ENCODE data around the gene RET.

RET gene

DNA sequence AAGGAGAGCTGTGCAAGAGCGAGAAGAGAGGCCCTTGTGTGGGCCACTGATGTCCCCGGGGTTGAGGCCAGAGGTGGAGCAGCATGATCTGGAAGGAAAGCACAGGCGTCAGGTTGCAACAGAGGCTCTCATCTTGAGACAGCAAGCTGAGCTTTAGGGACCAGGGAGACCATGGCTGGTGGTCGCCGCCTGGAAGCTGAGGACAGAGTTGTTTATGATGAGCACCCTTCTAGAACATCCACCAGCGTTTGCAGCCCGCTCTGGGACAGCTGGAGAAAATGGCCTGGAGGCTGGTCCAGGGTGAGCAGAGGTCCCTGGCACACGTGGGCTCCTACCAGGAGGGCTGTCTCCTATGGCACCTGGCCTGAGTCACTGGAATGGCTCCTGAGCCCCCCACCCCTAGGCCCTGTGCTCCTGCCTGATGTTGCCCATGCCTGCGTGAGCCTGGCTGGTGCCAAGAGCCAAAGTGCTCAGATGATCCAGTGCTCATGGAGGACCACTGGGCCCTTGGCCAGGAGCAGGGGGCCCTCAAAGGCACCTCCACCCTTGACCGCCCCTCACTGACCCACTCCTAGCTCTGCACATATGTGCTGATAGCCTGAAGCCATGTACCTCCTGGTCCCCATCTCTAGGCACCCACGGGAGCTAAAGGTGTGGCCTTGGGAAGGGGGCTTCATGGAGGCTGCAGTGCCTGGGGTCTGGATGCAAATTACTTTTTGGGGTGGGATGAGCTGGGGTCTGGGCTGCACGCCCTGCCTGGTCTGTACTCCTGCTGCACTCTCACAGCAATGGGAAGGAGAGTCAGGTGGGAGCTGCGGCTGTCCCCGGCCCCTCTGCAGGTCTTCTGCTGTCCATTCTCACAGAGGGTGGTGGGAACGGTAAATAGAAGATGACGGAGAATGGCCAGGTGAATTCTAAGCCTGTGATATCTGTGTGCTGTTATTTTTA lies 40.1 kb upstream of the RET start:
- H3K27ac ChIP-seq (ENCODE audit: low read depth, low read length), result no peak overlapping the region

DNA sequence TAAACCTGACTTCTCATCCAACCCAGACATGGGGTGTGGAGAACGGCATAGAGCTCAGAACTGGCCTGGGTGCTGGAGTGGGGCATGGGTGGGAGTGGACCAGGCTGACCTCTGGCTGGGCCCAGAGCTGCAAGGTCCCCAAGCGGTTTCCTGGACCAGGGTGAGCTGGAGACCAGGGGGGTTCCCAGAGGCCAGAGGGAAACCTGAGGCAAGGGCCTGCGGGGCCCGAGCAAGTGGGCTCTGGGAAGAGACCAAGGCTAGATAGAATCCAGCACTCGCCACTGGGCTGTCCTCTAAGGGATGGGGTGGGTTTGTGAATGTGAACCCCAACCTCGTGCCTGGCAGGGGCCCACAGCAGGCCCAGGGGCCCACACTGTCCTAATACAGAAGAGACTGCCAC lies 39.4 kb upstream of the RET start:
- TF ChIP-seq, protein P1, sequence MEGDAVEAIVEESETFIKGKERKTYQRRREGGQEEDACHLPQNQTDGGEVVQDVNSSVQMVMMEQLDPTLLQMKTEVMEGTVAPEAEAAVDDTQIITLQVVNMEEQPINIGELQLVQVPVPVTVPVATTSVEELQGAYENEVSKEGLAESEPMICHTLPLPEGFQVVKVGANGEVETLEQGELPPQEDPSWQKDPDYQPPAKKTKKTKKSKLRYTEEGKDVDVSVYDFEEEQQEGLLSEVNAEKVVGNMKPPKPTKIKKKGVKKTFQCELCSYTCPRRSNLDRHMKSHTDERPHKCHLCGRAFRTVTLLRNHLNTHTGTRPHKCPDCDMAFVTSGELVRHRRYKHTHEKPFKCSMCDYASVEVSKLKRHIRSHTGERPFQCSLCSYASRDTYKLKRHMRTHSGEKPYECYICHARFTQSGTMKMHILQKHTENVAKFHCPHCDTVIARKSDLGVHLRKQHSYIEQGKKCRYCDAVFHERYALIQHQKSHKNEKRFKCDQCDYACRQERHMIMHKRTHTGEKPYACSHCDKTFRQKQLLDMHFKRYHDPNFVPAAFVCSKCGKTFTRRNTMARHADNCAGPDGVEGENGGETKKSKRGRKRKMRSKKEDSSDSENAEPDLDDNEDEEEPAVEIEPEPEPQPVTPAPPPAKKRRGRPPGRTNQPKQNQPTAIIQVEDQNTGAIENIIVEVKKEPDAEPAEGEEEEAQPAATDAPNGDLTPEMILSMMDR (IDR thresholded peaks at IDR 0.05; ENCODE audit: insufficient read depth, low read length, poor library complexity, severe bottlenecking), result no peak
- TF ChIP-seq EZH2phosphoT487 (conservative IDR thresholded peaks at IDR 0.05; ENCODE audit: low read length), result no peak
- Histone ChIP-seq H3K9ac (ENCODE audit: low read length) (no peak overlapping the region), H3K27ac (ENCODE audit: low read depth, low read length) (no peak overlapping the region), H3K27me3 (ENCODE audit: low read length) (no peaks in the 10 kb centered on the region), H3K9me2 (replicated peaks; ENCODE audit: insufficient read depth, low read length) (no peaks in the 10 kb centered on the region), H3K4me2 (ENCODE audit: low read depth, low read length, poor library complexity, severe bottlenecking) (no peak overlapping the region), H3K79me2 (ENCODE audit: insufficient read depth, low read length) (no peaks in the 10 kb centered on the region), H2AFZ (ENCODE audit: low read depth, low read length, severe bottlenecking) (no peak overlapping the region), H3F3A (ENCODE audit: insufficient read depth) (no peaks in the 10 kb centered on the region), H3K36me3 (ENCODE audit: low read length) (peaks cover 3% of the 10 kb centered on the region; the same call in 1 of the 2 replicates), H3K4me3 (ENCODE audit: insufficient read depth, low read length, poor library complexity, severe bottlenecking) (no peak overlapping the region), H4K20me1 (ENCODE audit: low read depth, low read length) (no peaks in the 10 kb centered on the region), H3K9me3 (ENCODE audit: insufficient read depth, low read length) (peaks cover 7% of the 10 kb centered on the region; the same call in 1 of the 2 replicates)

More for the DNA sequence above, 40.1 kb upstream of the RET start:
- Histone ChIP-seq H3F3A (ENCODE audit: insufficient read depth) (no peaks in the 10 kb centered on the region), H3K36me3 (ENCODE audit: low read length) (peaks cover 3% of the 10 kb centered on the region; the same call in 1 of the 2 replicates), H3K9me3 (ENCODE audit: insufficient read depth, low read length) (peaks cover 12% of the 10 kb centered on the region; the same call in 1 of the 2 replicates), H3K27me3 (ENCODE audit: low read length) (no peaks in the 10 kb centered on the region), H3K9ac (ENCODE audit: low read length) (no peak overlapping the region), H2AFZ (ENCODE audit: low read depth, low read length, severe bottlenecking) (no peak overlapping the region), H3K4me2 (ENCODE audit: low read depth, low read length, poor library complexity, severe bottlenecking) (no peak overlapping the region), H3K4me3 (ENCODE audit: insufficient read depth, low read length, poor library complexity, severe bottlenecking) (no peak overlapping the region), H4K20me1 (ENCODE audit: low read depth, low read length) (no peaks in the 10 kb centered on the region), H3K9me2 (replicated peaks; ENCODE audit: insufficient read depth, low read length) (no peaks in the 10 kb centered on the region), H3K79me2 (ENCODE audit: insufficient read depth, low read length) (no peaks in the 10 kb centered on the region)
- no peak for TF ChIP-seq EZH2phosphoT487 (conservative IDR thresholded peaks at IDR 0.05; ENCODE audit: low read length)
- TF ChIP-seq, protein P1 (IDR thresholded peaks at IDR 0.05; ENCODE audit: insufficient read depth, low read length, poor library complexity, severe bottlenecking), result no peak

GRCh38 chr10:43037942-43038782 lies 38.7 kb upstream of the RET start:
- Histone ChIP-seq H3K79me2 (ENCODE audit: insufficient read depth, low read length) (no peaks in the 10 kb centered on the region), H3K9ac (ENCODE audit: low read length) (no peak overlapping the region), H3K27me3 (ENCODE audit: low read length) (no peaks in the 10 kb centered on the region), H3K27ac (ENCODE audit: low read depth, low read length) (no peak overlapping the region), H3K4me2 (ENCODE audit: low read depth, low read length, poor library complexity, severe bottlenecking) (no peak overlapping the region), H2AFZ (ENCODE audit: low read depth, low read length, severe bottlenecking) (no peak overlapping the region), H3K4me3 (ENCODE audit: insufficient read depth, low read length, poor library complexity, severe bottlenecking) (no peak overlapping the region), H3K9me2 (replicated peaks; ENCODE audit: insufficient read depth, low read length) (no peaks in the 10 kb centered on the region), H3F3A (ENCODE audit: insufficient read depth) (no peaks in the 10 kb centered on the region), H3K9me3 (ENCODE audit: insufficient read depth, low read length) (no peaks in the 10 kb centered on the region), H4K20me1 (ENCODE audit: low read depth, low read length) (no peaks in the 10 kb centered on the region), H3K36me3 (ENCODE audit: low read length) (no peaks in the 10 kb centered on the region; the same call in 1 of the 2 replicates)
- TF ChIP-seq, protein P1 (IDR thresholded peaks at IDR 0.05; ENCODE audit: insufficient read depth, low read length, poor library complexity, severe bottlenecking), result no peak
- TF ChIP-seq EZH2phosphoT487 (conservative IDR thresholded peaks at IDR 0.05; ENCODE audit: low read length), result no peak

Measured in SU-DHL-6 (cell line).